GDM1 (cell line): Measurements from ENCODE around the gene CYP21A2.
A peak's percentile ranks its signal among the peaks of the same experiment; 100 is the strongest.
"Not testable (repeated sequence)": the region's sequence is repeated elsewhere in the genome, so short reads cannot be mapped to it uniquely, and the experiment has no call there.

Experiments used
- DNase-seq: peaks from one replicate; lab custom pipeline; 2025; lab: John Stamatoyannopoulos, UW

The CYP21A2 gene

DNA sequence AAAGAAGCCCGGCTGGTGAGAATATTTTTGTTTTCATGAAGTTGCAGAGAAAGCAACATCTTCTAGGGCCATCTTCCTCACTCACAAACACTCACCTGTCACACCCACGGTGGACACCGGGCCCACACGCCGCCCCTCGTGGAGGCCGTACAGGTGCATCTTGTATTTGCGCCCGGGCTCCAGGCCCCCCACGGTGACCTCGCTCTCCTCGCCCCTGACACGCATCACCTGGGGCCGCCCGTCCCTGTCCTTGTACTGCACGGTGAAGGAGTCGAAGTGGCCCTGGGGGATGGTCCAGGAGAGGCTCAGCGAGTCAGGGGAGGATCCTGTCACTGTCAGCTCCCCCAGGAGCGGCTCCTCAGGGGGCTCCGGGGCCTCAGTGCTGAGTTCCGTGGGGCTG is 17.5 kb downstream of the CYP21A2 start:
- DNase-seq = not testable (repeated sequence)

DNA sequence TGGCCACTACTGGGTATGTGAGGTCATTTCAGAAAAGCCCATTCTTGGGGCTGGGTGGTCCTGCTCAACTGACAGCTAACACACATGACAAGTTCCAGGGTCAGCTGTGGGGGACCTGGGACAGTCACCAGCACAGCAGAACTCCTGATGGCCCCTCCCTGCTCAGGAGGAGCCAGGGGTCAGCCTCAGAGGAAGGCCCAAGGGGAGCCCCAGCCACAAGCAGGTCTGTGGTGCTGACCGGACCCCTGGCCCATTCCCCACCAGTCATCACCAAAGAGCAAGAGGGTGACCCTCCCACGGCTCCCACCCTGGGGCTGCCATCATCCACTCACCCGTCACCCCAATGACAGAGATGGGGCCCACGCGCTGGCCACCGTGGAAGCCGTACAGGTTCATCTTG is 18.0 kb downstream of the CYP21A2 start:
- no peak for DNase-seq

DNA sequence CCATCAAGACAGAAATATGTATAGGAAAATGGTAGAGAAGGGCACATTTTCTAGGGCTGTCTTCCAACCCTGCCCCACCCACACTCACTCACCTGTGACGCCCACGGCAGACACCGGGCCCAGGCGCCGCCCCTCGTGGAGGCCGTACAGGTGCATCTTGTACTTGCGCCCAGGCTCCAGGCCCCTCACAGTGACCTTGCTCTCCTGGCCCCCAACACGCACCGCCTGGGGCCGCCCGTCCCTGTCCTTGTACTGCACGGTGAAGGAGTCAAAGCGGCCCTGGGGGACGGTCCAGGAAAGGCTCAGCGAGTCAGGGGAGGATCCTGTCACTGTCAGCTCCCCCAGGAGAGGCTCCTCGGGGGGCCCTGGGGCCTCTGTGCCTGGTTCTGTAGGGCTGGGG is 19.8 kb downstream of the CYP21A2 start:
- DNase-seq = no peak

DNA sequence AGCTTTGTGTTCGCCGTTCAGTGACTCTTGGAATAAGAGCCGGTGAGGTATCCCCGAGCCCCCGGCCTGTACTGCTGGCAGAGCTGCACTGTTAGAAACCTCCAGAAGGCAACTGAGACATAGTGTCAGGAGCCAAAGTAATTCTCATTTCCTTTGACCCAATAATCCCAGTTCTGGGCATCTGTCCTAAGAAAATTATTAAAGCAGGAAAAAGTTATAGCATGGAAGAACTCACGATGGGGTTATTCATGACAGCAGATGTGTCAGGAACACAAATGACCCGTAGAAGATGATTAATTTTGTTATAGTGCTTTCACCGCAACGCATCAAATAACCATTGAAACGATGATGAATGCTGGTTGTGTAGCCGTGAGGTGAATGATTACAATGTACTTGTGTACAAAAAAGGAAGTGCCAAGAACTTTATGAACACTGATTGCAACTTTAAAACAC is 20.3 kb downstream of the CYP21A2 start:
- no peak for DNase-seq

DNA sequence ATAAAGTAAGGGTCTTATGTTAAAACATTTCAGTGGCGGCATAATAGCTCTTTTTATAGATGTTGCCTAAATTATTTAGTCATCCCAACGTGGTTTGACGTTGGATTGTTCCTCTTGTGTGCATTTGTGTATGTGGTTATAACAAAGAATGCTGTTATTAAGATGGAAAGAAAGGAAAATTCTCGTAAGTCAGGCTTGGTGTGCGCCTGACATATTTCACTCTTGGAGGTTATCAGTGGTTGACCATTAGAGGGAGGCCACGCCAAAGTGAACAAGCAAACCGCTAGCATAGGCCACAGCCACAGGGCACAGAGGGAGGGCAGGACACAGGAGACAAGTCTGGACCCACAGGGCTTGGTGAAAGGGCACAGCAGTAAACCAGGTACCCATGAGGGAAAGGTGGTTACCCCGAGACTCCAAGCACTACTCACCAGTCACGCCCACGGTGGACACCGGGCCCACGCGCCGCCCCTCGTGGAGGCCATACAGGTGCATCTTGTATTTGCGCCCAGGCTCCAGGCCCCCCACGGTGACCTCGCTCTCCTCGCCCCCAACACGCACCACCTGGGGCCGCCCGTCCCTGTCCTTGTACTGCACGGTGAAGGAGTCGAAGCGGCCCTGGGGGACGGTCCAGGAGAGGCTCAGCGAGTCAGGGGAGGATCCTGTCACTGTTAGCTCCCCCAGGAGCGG is 22.9 kb downstream of the CYP21A2 start:
- no peak for DNase-seq

DNA sequence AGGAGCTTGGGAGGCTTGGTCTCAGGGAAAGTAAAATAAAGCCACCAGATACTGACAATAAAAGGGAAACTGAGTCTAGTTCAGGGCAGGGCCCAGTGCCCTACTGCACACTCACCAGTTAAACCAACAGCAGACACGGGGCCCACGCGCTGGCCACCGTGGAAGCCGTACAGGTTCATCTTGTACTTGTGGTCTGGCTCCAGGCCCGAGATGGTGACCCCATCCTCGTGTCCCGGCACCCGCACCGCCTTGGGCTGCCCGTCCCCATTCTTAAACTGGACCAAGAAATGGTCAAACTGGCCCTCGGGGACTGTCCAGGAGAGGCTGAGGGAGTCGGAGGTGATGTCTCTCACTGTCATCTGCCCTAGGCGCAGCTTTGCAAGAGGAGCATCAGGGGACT is 26.5 kb downstream of the CYP21A2 start:
- DNase-seq = no peak

DNA sequence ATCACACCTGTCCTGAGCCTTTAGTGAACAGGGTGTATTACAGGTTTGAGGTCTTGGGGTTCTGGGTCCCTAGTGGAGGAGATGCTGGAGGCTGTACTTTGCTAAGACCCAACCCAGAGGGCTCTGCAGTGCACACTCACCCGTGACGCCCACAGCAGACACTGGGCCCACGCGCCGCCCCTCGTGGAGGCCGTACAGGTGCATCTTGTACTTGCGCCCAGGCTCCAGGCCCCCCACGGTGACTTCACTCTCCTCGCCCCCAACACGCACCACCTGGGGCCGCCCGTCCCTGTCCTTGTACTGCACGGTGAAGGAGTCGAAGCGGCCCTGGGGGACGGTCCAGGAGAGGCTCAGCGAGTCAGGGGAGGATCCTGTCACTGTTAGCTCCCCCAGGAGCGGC is 29.3 kb downstream of the CYP21A2 start:
- not testable (repeated sequence) for DNase-seq

DNA sequence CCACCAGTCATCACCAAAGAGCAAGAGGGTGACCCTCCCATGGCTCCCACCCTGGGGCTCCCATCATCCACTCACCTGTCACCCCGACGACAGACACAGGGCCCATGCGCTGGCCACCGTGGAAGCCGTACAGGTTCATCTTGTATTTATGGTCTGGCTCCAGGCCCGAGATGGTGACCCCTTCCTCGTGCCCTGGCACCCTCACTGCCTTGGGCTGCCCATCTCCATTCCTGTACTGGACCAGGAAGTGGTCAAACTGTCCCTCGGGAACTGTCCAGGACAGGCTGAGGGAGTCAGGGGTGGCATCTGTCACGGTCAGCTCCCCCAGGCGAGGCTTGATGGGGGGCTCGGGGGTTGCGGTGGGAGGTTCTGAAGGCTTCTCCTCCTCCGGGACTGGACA is 30.1 kb downstream of the CYP21A2 start:
- not testable (repeated sequence) for DNase-seq

DNA sequence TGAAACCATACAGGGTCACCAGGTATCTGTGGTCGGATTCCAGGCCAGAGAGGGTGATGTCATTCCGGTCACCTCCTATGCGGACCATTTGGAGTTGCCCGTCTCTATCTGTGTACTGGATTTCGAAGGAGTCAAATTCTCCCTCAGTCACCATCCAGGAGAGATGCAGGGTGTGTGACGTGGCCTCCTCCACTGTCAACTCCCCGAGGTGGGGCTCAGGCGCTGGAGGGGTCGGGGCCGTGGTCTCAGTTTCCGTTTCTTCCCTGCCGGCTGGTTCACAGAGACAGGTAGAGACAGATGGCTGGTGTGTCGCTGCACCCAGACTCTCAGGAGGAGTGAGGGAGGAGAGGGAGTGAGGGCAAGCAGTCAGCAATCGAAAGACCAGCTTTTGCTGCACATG is 30.7 kb downstream of the CYP21A2 start:
- no peak for DNase-seq

DNA sequence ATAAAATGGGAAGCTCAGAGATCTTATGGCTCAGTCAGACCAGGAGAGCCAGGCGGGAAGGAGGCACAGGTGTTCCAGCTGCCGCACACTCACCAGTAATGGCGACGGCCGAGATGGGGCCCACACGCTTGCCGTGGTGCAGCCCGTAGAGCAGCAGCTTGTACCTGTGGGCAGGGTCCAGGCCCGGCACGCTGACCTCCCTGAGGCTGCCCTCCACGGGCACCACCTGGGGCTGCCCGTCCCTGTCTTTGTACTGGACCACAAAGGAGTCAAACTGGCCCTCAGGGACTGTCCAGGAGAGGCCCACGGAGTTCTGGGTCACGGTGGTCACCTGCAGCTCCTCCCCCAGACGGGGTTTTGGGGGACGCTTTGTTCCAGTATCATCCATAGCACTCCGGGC is 31.2 kb downstream of the CYP21A2 start:
- no peak for DNase-seq

DNA sequence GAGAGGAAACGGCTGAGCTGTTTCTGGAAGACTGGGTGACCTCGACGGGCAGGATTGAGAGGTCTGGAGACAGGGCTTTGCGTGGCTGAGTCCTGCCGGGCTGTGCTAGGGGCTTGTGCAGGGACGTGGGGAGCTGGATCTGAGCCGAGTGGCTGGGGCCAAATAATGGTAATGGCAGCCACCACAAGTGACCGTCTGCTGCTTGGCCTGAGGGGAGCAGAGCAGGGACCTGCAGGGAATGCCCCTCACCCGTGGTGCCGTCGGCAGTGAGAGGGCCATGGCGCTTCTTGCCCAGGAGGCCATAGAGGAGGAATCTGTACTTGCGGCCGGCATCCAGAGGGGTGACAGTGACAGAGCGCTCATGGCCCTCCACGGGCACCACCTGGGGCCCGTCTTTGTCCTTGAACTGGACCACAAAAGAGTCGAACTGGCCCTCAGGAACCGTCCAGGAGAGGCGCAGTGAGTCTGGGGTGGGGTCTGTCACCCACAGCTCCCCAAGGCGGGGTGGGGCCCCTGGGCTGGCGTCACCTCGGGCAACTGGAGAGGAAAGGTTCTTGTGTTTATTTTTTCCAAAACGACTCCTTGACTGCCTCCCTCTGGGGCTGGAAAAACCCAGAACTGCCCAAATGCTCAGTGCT is 31.8 kb downstream of the CYP21A2 start:
- no peak for DNase-seq

DNA sequence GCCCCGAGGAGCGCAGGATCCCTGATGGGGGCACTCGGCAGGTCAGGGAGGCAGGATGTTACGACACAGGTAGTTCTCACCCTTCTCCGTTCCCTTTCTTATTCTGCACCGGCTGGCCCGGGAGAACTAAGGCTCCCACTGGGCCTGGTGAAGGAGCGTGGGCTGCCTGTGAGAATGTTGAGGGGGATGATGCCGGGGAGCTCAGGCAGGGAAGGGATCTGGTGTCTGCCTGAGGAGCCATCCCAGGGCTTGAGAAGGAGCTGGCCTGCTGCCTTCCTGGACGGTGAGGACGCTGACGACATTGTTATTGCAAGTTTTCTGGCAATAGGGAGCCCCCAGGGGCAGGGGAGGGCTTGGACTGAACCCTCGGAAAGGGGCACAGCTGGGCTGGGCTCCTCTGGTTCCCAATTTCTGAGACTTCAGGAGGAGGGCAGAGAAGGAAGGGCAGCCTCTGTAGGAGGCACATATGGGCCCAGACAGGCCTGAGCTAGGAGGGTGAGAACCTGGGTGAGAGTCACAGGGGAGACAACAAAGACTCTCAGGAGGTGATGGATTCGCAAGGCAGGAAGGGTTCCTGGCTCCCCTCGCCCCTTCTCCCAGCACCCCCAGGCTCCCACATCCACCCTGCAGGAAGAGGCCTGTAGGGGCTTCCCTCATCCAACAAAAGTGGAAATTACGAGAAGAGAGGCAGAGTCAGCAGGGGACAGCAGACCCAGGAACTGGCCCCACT is 32.8 kb downstream of the CYP21A2 start:
- DNase-seq = no peak

DNA sequence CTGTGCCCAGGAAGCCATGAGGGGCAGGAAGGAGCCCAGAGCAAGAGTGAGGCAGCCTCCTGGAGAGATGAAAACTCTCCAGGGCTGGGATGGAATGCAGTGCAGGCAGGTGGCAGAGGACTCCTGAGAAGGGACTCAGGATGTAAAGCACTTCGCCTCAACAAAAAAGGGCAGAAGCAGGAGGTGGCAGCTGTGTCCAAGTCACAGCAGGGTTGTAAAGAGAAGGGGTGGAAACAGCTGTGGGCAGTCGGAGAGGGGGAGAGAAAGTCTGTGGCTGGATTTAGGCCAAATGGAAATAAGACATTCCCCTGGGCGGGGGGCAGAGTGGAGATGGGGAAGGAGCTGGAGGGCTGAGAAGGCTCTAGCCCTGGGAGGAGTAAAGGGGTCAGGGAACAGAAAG is 34.9 kb downstream of the CYP21A2 start:
- no peak for DNase-seq

DNA sequence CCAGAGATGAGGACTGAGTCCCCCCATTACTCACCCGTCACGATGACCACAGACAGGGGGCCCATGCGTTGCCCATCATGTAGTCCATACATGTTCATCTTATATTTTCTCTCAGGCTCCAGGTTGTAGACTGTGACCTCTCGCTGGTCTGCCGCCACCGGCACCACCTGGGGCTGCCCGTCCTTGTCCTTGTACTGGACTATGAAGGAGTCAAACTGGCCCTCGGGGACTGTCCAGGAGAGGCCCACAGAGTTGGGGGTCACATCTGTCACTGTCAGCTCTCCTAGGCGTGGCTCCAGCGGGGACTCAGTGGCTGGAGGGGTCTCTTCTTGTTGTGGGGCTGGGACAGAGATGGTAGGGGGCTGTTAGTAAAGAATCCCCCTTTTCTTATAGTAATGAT is 35.4 kb downstream of the CYP21A2 start:
- DNase-seq = no peak

DNA sequence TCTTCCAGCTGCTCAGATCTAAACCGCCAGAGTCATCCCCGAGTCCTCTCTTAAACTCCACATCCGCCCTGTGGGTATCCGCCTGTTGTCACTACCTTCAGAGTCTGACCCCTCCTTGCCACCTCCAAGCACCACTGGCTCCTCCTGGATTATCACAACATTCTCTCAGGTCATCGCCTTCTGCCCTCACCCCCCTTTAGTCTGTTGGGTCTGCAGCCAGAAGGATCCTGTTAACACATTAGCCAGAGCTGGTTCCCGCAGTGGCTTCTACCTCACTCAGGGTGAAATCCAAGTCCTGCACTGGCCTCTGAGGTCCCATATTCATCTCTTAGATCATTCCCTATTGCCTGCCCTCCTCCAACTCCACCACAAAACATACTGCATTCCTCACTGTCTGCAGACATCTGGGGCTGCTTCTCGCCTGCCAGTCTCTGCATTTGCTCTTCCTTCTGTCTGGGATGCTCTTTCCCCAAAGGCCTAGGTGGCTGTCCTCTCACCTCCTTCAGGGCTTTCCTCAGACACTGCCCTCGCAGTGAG is 36.8 kb downstream of the CYP21A2 start:
- DNase-seq = no peak

DNA sequence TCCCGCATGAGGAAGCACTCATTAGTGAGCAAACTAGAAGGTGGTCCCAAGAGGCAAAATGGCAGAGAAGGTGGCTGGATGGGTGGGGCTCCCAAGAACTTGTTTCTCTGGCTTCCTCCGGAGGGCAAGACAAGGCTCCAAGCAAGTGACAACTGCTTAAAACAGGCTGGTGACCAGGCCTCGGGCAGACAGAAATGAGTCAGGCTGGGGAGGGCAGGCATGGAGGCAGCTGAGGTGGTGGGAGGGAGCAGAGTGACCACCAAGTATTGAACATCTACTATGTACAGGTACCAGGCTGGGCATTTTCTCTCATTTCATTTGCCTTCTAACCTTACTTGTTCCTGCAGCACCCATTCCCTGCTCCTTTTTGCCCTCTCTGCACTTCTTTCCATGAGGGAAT is 37.6 kb downstream of the CYP21A2 start:
- DNase-seq = no peak

DNA sequence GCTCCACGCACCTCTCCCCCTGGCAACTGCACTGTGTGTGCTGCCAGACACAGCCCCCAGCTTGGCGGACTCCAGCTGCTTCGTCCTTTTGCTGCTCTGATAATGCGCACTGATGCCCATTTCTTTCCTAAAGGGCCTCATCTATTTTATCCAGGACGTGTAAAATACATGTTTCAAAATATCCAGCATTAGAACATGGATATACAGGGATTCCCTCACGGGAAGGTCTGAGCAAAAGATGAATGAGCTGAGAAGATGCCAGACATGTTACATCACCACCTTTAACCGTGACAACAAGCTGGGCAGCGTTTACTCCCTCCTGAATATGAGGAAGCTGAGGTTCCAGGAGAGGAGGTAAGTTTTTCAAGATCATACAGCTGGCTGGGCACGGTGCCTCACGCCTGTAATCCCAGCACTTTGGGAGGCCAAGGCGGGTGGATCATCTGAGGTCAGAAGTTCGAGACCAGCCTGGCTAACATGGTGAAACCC is 38.1 kb downstream of the CYP21A2 start:
- no peak for DNase-seq

DNA sequence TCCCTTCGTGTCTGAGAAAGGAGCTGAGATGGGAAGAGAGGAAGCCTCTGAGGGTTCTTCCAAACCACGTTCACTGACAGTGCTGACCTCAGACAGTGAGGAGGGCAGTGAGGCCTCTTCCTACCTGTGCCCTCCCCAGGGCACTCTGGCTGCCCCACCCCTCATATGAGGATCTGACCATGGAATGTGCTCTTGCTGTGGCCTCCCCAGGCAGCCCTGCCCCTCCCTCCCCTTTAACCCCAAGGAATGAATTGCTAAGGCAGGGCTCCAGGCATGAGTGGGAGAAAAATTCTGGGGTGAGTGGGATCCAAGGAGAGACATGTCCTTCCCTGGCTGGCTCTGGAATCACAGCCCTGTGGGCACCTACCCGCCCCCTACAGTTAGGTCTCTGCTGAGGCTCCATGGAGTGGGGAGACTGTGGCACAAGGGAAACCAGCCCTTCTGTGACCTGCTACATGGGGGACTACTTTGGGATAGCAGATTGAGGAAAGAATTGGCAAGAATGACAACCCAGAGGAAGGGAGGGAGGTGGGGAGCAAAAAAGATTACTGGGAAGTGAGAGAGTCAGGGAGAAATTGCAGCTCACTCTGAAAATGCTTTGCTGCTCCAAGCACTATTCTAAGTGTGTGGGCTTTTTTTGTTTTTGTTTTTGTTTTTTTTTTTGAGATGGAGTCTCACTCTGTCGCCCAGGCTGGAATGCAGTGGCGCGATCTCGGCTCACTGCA is 41.5 kb downstream of the CYP21A2 start:
- DNase-seq = no peak

DNA sequence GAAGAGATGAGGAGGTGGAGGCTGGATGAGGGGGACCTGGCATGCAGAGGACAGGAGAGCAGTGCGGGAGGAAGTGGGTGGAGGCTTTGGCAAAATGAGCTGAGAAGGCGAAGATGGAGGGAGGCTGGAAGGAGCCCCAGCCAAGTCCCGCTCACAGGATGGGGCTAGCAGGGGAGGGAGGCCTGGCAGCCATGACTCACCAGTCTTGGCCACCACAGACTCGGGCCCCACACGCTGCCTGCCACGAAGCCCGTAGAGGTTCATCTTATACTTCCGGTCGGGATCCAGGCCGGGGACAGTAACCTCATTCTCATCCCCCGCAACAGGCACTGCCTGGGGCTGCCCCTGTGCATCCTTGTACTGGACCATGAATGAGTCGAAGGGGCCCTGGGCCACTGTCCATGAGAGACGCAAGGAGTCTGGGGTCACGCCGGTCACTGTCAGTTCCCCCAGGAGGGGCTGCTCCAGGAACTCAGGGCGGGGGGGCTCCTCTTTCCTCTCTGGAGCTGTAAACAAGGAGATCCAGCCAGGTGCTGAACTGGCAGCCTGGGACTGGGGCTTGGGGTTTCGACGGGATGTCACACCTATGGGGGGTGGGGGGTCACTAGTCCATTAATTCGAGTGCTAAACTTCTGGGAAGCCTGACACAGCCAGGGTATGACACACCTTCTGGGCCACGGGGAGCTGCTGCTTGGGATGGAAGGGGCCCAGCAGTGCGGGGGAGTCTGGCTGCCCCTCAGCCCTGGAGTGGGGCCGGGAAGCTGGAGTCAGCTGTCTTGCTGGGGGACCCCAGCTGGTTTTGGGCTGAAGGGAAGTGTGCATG is 43.2 kb downstream of the CYP21A2 start:
- peak; percentile 18 for DNase-seq

DNA sequence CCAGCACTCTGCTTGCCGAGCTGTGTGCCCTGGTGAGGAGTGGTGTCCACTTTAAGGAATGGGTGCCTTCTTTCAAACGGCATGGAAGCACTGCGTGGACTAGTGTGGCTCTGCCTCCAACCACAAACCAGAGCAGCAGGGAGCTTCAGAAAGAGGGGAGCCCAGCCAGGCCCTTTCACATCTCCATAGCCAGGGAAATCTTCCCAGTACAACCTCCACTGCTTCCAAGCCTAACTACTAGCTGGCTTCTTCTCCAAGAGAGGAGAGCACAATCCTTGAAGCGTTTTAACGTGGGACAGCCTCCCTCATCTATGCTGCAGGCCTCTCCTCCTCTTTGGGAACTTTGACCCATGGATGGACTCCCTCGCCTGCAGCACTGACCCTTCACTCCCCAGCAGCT is 44.3 kb downstream of the CYP21A2 start:
- no peak for DNase-seq

DNA sequence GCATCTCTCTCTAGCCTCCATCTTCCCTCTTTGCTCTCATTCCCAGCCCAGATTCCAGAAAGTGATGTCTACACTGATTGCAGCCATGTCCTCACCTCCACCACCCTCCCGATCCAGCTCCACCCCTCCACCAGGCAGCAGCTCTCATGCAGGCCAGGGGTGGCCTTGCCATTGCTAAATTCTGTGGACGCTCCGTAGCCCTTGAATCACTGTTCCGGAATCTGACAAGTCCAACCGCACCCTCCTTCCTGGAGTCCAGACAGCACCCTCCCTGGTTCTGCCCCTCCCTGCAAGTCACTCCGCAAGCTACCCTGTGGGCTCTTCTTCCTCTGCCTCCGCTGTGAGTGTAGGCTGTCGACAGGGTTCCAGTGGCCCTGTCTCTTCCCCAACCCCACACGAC is 44.7 kb downstream of the CYP21A2 start:
- no peak for DNase-seq
